ENCODE data around the gene RGCC.
"Not testable (repeated sequence)": the region's sequence is repeated elsewhere in the genome, so short reads cannot be mapped to it uniquely, and the experiment has no call there.

The RGCC gene

DNA sequence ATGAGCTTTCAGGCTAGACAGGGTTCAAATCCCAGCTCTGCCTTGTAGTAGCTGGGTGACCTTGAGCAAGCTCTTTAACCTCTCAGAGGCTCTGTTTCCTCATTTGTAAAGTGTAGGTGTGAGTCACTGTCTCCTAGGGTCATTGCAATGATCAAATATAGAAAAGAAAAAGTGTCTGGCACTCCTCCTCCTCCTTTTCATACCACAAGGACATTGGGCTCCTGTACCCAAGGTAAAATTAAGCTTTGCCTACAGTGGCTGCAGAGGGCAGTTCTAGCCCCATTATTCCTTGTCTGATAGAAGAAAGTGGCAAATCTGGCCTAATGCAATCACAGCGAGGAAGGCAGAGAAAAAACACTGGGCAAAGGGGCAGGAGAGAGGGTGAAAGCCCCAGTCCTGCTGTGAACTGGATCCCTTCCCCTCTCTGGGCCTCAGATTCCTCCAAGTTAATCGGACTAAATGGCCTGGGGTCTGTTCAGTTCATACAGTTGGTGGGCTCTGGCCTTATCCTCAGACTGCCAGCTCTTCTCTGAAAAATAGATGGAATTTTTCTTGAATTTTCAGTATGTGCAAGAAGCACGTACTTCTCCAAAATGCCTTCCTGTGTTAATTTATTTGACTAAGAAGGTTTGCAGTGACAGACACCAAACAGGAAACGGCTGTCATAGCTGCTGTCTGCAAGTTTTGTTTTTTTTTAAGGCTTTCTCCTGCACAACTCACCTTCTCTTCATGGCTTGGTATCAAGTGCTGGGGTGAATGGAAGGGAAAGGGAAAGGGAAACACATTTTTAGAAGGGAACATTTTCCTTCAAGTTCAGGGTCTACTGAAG is 35.3 kb downstream of the RGCC start:
- peak; percentile 62 for DNase-seq

DNA sequence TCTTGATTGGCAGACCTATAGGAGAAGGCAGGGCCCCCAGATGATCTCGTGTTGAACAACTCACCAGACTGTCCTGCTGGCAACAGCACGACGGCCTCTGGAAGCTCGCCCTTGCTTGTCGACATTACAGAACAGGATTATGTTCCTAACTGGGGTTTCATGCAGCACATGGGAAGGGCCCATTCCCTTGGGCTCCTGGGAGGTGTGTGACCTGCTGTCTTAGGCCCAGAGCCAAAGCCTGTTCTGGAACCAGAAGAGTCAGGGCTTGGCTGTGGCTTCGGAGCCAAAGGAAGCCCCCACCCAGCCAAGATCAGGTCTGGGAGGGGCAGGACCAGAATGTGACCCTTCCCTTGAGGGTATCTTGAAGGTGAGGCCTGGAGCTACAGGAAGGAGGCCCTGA is 36.9 kb downstream of the RGCC start:
- DNase-seq: no peak

DNA sequence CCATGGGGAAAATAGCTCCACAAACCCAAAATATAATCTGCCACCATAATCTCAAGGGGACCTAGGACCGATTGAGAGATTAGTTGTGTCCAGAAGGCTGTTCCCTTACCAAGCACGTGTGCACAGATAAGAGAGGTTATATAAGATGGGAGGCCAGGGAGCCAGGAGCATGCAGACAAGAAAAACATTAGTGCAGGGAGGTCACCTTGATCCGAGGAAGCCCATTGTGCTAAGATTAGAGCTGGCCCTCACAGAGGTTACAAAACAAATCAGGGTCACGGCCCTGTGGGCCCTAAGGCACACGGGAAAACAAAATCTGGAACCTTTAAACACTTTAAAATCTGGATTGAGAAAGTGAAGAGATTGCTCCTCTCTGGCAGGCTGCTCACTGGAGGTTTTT is 37.7 kb downstream of the RGCC start:
- DNase-seq: no peak

DNA sequence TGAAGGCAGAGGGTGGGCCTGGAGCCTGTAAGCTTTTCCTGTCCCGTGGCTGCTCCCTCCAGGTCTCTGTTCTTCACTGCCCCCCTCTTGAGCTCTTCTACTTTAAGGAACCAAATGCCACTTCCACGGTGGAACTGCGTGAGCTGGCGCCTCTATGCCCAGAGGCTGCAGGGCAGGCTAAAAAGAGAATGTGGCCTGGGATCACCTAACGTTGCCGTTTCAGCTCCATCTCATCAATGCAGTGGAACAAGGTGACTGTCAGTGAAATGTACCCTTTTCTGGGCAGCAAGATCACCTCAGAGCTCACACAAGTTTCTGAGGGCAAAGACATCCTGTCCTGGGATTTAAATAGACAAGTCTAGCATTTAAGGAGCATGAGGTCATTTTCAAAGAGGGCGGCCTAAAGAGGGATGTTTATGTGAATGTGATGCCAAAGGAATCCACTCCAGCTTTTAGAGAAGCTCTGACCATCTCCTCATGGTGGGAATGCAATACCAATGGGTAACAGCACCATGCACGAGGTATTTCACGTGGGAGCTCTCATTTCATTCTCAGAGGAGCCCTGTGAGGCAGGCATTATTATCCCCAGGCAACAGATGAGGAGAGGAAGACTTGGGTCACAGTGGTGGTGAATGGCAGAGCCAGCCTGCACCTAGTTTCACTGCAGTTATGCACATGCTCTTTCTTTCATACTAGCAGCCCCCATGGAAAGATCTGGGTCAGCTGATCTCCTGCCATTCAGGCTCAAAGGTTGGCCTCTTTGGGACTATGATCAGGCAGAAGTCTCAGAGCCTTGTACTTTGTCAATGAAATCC is 39.3 kb downstream of the RGCC start:
- DNase-seq: no peak

DNA sequence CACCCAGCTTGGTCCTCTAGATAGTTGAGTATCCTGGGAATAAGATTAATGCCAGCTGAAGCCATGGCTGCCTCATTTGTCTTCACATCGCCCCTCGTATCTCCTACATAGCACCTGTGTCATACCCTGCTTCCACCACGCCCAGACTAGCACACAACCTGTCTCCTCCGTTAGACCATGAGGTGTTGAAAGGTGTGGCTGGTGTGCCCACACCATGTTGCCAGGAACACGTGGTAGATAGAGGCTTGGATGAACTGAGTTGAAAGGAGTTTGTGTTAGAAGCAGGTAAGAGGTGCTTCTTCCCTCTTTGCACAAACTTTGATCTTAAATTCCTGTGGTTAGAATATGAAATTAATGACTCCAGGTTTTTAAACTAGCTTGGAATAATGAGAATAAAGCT is 40.1 kb downstream of the RGCC start:
- DNase-seq: no peak

DNA sequence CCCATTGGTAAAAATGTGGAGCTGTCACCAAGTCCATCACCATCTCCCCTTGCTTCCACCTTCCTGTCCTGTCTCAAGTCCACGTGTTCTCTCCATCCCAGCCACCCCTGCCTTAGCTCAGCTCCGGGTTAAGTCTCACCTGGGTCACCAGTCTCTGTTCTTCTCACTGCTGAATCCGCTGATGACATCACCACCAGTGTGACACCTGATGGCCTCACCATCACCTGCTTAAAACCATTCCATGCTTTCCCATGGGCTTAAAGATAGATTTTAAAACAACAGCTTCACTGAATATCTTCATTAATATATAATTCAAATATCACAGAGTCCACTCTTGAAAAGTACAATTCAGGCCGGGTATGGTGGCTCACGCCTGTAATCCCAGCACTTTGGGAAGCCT is 42.1 kb downstream of the RGCC start:
- DNase-seq: no peak

DNA sequence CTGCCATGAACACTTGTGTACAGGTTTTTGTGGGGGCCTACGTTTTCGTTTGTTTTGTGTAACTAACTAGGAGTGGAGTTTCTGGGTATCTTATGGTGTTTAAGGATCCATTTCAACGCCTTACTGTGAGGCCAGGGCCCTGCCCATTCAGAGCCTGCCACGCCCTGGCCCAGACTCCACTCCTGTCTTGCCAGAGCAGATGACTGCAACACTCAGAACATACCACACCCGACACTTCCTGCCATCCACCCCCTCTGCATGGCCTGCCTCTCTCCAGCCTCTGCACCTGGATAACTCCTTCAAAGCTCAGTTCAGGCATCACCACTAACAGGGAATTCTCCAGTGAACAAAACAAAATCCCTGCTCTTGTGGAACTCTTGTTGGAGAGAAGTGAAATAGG is 43.2 kb downstream of the RGCC start:
- DNase-seq: peak; percentile 42

DNA sequence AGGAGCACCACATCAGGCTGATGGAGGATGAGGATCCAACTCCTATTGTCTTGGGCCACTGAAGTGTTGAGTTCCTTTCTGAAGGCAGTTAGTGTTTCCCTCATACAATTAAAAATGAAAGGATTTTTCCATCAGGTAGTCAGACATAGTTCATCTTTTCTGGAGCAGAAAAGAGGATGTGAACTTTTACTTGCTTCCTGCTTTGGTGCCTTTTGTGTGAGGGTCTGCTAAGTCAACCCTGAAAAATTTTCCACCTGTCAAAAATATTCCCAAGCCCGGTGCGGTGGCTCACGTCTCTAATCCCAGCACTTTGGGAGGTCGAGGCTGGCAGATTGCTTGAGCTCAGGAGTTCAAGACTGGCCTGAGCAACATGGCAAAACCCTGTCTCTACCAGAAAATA is 43.9 kb downstream of the RGCC start:
- DNase-seq: no peak

DNA sequence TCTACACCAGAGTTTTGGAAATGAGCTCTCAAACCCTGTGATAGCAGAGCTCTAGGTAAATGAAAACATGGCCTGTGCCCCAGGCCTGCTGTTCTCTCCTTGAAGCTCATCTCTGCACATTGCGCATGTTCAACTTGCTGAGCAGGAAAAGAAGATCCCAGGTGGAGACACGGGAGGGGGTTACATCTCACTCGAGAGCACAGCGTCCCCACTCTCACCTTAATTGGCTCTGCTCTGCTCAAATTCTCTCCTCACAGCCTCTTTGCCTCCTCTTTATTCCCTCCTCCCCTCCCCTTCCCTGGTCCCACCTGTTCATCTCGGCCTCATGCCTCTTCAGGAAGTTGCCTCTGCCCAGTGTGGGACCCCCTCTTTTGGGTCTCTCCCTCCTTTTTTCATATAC is 44.7 kb downstream of the RGCC start:
- DNase-seq: no peak

DNA sequence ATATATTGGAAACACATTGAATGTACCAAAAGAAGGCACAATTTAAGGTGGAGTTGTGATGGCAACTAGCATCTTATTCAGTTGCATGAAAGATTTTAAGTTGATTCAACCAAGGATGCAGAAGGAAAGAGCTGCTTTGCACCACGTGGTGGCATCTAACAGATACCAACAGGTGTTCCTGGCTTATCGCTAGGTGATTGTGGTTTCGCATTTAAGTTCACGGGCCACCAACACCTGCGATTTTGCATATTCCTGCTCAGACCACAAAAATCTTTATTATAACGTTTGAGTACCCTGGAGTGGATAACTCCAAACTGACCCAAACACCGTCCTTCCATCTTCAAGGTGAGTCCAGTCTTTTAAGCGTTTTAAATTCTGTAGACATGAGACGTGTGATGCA is 45.3 kb downstream of the RGCC start:
- no peak for DNase-seq

DNA sequence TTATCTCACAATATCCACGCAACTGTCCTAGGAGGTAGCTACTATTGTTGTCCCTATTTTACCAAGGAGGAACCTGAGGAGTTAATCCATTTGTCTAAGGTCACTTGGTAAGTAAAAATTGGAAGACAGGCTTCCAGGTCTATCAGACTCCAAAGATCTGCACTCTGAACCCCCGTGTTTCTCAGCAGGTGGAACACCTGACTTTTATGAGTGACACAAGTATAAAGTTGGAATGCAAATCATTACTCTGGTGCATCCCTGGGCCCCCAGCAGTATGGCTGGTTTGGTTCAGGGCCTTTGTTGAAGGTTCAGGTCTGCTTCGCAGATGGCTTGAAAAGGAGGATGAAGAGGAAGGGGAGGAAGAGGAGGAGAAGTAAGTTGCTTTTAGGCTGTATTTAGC is 46.0 kb downstream of the RGCC start:
- no peak for DNase-seq

DNA sequence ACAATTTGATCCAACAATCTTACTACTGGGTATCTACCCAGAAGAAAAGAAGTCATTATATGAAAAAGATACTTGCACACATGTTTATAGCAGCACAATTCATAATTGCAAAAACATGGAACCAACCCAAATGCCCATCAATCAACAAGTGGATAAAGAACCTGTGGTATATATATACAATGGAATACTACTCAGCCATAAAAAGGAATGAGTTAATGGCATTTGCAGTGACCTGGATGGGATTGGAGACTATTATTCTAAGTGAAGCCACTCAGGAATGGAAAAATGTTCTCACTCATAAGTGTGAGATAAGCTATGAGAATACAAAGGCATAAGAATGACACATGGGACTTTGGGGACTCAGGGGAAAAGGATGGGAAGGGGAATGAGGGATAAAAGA is 47.3 kb downstream of the RGCC start:
- DNase-seq: not testable (repeated sequence)

DNA sequence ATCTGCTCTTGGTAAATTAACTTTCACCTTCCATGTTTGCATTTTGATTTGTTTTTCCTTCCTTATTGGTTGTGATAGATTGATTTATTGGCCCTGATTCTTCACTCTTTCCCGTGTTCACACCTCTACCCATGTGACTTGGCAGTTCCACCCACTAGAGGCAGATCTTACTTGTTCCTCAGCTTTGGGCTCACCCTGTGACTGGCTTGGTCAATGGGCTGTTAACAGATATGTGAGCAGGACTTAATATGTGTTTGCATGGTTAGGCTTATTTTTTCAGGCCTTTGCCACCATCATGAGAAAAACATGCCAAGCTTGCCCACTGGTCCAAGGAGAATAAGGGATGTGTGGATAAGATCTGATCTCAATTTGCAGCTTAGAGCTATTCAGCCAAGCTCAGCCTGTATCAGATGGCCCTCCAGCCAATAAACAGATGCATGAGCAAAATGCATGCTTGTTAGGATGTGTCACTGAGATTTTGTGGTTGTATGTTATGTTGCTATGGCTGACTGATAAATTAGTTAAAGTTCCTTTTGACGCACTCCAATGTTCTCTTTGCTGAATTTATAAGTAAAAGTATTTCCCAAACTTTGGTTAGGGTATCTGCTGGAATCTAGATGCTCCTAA is 48.0 kb downstream of the RGCC start:
- no peak for DNase-seq

DNA sequence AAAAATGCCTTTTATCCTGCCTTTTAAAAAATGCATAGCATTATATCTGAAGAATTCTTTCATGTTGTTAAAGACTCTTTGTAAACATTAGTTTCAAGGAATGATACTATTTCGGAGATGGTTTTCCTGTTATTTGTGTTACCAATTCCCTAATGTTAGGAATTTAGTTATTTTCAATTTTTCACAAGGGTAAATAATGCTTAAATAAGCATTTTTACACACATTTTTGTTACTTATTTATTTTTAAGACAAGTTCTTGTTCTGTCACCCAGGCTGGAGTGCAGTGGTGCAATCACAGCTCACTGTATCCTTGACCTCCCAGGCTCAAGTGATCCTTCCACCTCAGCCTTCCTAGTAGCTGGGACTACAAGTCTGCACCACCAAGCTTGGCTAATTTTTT is 49.0 kb downstream of the RGCC start:
- DNase-seq: no peak

DNA sequence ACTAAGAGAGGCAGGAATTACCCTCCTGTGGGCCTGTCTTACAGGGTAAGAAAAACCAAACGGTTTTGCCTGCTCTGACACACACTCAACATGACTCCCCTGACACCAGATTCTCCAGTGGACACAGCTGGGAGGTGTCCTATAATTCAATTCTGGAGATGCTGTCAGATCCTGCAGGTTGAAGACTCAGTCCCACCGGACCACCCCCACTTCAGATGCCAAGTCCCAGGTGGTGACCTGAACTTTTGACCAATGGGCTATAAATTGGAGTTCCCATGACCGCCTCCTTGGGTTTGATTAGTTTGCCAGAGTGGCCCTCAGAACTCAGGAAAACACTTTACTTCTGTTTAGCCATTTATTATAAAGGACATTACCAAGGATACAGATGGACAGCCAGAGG is 52.6 kb downstream of the RGCC start:
- DNase-seq: no peak

DNA sequence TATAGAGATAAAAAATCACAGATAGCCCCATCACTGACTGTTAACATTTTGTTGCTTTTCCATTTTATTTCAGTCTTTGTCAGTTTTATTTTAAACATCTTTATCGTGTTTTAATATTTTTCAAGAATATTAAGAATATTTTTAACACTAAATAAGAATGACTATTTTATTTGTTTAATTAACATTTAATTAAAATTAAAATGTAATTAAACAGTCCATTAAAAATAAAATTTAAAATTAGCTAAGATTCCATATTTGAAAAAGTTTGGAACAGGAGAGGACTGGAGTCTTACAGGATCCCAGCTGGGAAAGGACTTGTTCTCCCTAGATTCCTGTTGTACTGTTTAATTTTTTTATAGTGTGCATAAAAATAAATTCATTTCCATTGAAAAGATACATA is 54.5 kb downstream of the RGCC start:
- DNase-seq: no peak

DNA sequence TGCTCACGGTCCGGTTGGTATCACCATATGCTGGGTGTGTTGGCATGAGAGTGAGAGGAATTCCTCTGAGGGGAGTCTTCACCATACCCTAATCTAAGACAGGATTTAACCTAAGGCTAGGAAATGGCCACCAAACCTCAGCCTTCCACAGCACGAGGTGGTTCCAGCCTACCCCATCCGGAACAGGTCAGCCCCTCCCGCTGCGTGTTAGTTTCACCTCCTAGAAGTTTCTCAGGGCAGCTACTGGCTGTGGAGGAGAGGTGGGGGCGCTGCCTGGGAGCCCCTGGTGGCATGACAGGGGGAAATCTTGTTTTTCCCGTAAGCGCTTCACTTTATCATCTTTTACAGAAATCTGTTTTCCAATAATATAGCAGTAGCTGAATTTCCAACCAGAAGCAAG is 55.1 kb downstream of the RGCC start:
- DNase-seq: no peak

DNA sequence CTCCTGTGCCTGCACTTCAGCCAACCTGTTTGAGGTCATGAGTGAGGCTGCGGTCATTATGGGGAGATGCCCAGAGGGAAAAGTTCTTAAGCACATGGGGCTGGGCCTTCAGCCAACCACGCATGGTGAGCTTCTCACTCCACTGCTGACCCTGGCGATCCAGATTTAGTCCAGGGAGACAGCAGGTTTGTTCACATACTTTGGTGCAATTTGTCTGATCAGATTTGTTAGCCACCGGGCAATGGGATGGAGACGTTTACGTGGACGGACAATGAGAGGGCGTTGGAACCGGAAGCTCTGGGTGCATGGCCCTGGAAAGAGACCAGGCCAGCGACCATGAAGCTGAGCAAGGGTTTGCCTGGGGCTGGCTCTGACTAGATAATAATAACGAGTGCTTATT is 56.2 kb downstream of the RGCC start:
- DNase-seq: no peak

DNA sequence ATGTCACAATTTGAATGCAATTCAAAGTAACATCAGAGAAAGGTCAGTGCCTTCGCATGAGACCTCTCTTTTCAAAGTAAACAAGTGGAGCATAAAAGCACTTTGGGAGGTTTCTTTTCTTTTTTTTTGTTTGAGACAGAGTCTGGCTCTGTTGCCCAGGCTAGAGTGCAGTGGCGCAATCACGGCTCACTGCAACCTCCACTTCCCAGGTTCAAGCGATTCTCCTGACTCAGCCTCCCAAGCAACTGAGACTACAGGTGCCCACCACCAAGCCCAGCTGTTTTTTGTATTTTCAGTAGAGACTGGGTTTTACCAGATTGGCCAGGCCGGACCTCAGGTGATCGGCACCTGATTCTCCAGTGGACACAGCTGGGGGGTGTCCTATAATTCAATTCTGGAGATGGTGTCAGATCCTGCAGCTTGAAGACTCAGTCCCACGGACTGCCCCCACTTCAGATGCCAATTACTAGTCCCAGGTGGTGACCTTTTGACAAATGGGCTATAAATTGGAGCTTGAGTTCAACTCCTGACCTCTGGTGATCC is 57.6 kb downstream of the RGCC start:
- no peak for DNase-seq

DNA sequence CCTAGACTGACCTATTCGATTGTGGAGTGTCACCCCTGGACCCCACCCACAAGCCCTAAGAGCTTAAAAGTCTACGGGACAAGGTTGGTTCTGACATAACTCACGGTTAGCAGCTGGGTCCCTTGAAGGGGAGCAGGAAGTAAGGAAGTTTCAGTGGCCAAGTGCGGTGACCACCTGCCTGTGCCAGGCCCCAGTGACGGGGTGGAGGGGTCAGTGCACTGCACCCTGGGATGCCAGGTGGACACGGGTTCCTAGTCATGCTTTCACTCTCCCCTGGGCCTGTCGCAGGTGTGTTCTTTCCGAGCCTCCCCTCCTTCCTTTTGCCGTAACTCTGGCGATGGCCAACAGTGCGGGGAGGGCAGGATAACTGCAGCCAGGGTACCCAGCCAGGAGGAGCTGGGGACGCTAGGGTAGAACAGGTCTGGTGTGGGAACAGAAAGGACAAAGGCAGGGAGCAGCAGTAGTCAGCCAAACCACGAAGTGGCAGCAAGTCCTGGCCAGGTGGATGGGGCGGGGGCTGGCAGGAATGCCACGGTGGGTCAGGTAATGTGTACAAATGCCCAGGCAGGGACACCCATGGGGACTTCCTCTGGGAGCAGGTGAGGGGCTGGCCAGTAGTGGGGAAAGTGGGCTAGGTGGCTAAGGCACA is 58.3 kb downstream of the RGCC start:
- no peak for DNase-seq

DNA sequence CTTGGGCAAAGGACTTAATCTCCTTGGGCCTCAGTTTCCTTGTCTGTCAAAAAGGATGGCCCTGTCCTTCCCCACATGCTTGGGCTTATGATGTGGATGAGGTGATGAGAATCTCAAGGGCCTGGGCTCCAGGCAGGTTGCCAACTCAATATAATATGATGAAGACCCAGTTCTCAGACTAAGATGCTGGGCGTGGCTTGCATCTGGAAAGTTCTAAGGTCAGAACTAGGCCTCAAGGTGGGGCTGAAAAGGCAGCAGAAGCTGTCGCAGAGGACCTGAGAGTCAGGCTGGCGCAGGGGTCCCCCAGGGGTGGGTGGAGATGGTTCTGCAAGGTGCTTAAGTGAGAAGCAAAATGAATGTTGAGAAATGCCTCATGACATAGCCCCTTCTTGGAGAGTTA is 58.8 kb downstream of the RGCC start:
- no peak for DNase-seq

DNA sequence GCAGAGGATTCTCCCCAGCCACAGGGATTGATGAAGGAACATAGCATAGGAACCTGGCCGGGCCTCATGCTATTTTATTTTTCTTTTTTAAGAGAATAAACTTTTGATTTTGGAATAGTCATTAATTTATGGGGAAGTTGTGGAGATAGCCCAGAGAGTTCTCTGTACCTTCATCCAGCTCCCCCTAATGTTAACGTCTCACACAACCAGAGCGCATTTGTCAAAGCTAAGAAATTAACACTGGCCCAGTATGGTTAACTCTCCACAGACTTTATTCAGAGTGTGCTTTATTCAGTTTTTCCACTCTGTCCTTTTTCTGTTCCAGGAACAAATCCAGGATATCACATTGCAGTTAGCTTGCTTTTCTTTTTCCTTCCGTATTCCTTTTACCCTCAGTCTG is 59.4 kb downstream of the RGCC start:
- no peak for DNase-seq

DNA sequence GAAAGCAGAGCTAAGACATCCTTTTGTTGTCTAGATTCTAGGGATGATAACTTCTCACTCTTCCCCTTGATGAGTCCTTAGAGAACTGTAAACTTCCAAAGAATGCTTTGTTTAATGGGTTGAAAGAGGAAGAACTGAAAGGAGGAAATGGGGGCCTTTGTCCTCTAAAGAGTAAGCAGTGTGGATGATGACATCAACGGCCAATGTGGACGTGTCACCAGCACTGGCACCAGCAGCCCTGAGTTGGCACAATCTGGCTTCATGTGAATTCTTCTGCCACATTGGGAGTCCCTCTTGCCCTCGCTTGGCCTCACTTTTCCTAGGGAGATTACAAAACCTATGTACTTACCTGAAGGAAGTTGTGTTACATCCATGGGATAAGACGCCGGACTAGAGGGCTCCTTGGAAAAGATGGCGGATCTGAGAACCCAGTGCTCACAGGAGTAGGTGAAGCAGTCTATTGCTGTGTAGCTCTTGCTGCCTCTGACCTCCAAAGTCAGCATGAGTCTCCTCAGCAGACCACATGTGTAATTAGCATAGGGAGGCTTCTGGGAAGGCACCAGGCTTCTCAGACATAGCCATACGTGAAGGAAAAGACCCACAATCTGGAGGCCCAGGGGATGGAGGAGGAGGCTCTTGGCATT is 62.8 kb downstream of the RGCC start:
- no peak for DNase-seq
